ENCODE measurements around the gene FGR. TPM values are rescaled to one million over a fixed set of nuclear protein-coding genes. Genes with fewer than 3 reads are reported as not detected.
A peak's percentile ranks its signal among the peaks of the same experiment; 100 is the strongest.

The FGR gene
- total RNA-seq, 1 donor from 2014 or later: not detected

DNA sequence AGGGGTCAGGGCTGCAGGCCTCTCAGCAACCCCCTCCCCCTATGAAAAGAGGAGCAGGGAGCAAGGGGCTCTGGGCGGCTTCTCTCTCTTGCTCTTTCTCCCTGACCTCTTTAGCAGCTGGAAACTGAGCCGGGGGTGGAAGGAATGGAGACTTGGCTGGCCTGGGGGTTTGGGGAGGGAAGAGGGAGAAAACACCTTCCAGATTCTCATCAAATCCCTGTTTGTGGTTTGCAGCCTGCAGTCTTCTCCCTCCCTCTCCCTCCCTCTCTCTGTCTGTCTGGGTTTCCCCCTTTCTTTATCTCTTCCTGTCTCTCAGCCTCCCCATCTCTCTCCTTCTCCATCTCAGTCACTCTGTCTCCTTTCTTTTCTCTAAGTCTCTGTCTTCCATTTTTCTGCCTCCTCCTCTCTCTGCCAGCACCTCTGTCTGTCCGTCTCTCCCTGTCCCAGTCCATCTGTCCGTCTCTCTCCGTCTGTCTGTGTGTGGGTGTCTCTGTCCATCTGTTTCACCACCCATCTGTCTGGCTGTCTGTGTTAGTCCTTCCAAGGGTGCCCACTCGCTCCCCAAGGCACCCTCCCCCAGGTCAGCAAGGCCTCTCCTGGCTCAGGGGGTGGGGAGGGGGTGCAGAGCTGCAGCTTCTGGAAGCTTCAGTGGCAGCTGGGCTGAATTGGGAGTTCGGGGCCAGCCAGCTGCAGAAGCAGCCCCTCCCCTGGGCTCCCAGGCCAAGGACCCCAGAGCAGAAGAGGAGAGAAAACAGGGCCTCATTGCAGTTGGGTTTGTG lies 37.3 kb downstream of the FGR start:
- Mint-ChIP-seq H3K36me3 (no peaks in the 10 kb centered on the region), H3K4me1 (peaks cover 4% of the 10 kb centered on the region), H3K4me3 (peak overlapping the region; percentile 62), H3K27me3 (ENCODE audit: insufficient read depth, low read depth) (peaks cover 3% of the 10 kb centered on the region), H3K9me3 (no peaks in the 10 kb centered on the region), H3K27ac (peak overlapping the region; percentile 70)
- Histone ChIP-seq H3K4me3 (no peak overlapping the region), H4K20me1 (ENCODE audit: low read depth) (peaks cover 100% of the 10 kb centered on the region), H3F3A (ENCODE audit: low read depth) (peaks cover 52% of the 10 kb centered on the region), H3K36me3 (no peaks in the 10 kb centered on the region), H2AFZ (replicated peaks) (no peak overlapping the region), H3K4me1 (peaks cover 89% of the 10 kb centered on the region), H3K9me3 (ENCODE audit: low read depth) (no peaks in the 10 kb centered on the region), H3K9ac (peak overlapping the region; percentile 33), H3K27me3 (no peaks in the 10 kb centered on the region), H3K79me2 (ENCODE audit: low read depth) (peaks cover 100% of the 10 kb centered on the region), H3K4me2 (peak overlapping the region; percentile 98), H3K27ac (no peak overlapping the region)
- TF ChIP-seq, protein P1, sequence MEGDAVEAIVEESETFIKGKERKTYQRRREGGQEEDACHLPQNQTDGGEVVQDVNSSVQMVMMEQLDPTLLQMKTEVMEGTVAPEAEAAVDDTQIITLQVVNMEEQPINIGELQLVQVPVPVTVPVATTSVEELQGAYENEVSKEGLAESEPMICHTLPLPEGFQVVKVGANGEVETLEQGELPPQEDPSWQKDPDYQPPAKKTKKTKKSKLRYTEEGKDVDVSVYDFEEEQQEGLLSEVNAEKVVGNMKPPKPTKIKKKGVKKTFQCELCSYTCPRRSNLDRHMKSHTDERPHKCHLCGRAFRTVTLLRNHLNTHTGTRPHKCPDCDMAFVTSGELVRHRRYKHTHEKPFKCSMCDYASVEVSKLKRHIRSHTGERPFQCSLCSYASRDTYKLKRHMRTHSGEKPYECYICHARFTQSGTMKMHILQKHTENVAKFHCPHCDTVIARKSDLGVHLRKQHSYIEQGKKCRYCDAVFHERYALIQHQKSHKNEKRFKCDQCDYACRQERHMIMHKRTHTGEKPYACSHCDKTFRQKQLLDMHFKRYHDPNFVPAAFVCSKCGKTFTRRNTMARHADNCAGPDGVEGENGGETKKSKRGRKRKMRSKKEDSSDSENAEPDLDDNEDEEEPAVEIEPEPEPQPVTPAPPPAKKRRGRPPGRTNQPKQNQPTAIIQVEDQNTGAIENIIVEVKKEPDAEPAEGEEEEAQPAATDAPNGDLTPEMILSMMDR (IDR thresholded peaks at IDR 0.05): no peak
- TF ChIP-seq EZH2 (IDR thresholded peaks at IDR 0.05): no peak
- no peak for TF ChIP-seq EZH2phosphoT487 (IDR thresholded peaks at IDR 0.05)
- DNase-seq (ENCODE audit: low spot score): no peak

- Mint-ChIP-seq H3K36me3 (no peaks in the 10 kb centered on the region), H3K9me3 (no peaks in the 10 kb centered on the region), H3K27ac (no peak overlapping the region), H3K4me1 (peaks cover 6% of the 10 kb centered on the region), H3K27me3 (ENCODE audit: insufficient read depth, low read depth) (peaks cover 3% of the 10 kb centered on the region), H3K4me3 (no peak overlapping the region)
- Histone ChIP-seq H3K4me1 (peaks cover 96% of the 10 kb centered on the region), H3K4me2 (peak overlapping the region; percentile 16), H3K9ac (no peak overlapping the region), H3K36me3 (no peaks in the 10 kb centered on the region), H3K4me3 (no peak overlapping the region), H3K27me3 (no peaks in the 10 kb centered on the region), H3K27ac (no peak overlapping the region), H4K20me1 (ENCODE audit: low read depth) (peaks cover 100% of the 10 kb centered on the region), H3K9me3 (ENCODE audit: low read depth) (no peaks in the 10 kb centered on the region), H3F3A (ENCODE audit: low read depth) (peaks cover 46% of the 10 kb centered on the region), H2AFZ (replicated peaks) (no peak overlapping the region), H3K79me2 (ENCODE audit: low read depth) (peaks cover 100% of the 10 kb centered on the region)
- TF ChIP-seq EZH2 (IDR thresholded peaks at IDR 0.05) (no peak), EZH2phosphoT487 (IDR thresholded peaks at IDR 0.05) (no peak)
- TF ChIP-seq, protein P1 (IDR thresholded peaks at IDR 0.05): no peak
- no peak for DNase-seq (ENCODE audit: low spot score)
Measured at GRCh38 chr1:27596986-27597385, 38.0 kb downstream of the FGR start.

DNA sequence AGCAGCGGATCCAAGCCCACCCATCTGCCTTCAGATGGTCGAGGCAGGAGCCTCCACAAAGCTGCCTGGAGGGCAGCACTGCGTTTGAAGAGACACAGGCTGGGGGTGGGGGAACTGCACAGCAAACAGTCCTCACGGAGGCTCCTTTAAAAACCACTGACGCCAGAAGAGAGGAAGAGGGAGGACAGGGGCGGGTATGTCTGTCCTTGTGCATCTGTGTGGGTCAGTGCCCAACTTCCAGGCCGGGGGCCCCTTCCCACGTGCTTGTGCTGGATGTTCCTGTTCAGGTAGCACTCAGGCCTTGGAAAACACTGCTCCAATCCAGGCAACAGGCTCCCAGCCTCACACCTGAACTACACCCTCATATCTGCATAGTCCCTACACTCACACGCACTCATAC lies 38.7 kb downstream of the FGR start:
- Histone ChIP-seq H3K79me2 (ENCODE audit: low read depth) (peaks cover 100% of the 10 kb centered on the region), H3K9me3 (ENCODE audit: low read depth) (no peaks in the 10 kb centered on the region), H3K4me1 (peaks cover 96% of the 10 kb centered on the region), H2AFZ (replicated peaks) (no peak overlapping the region), H3K36me3 (no peaks in the 10 kb centered on the region), H3K27me3 (no peaks in the 10 kb centered on the region), H3K4me3 (no peak overlapping the region), H4K20me1 (ENCODE audit: low read depth) (peaks cover 100% of the 10 kb centered on the region), H3K4me2 (peak overlapping the region; percentile 16), H3K9ac (no peak overlapping the region), H3K27ac (peak overlapping the region; percentile 40), H3F3A (ENCODE audit: low read depth) (peaks cover 39% of the 10 kb centered on the region)
- no peaks in the 10 kb centered on the region for H3K36me3 Mint-ChIP-seq
- H3K9me3 Mint-ChIP-seq: no peaks in the 10 kb centered on the region
- no peak for DNase-seq (ENCODE audit: low spot score)
- TF ChIP-seq, protein P1 (IDR thresholded peaks at IDR 0.05): no peak
- TF ChIP-seq EZH2phosphoT487 (IDR thresholded peaks at IDR 0.05): no peak
- no peak for TF ChIP-seq EZH2 (IDR thresholded peaks at IDR 0.05)
- no peaks in the 10 kb centered on the region for H3K27me3 Mint-ChIP-seq (ENCODE audit: insufficient read depth, low read depth)
- H3K27ac Mint-ChIP-seq: no peak overlapping the region
- H3K4me3 Mint-ChIP-seq: no peak overlapping the region
- H3K4me1 Mint-ChIP-seq: peaks cover 13% of the 10 kb centered on the region
